ENCODE results near the gene CALN1.

DNA sequence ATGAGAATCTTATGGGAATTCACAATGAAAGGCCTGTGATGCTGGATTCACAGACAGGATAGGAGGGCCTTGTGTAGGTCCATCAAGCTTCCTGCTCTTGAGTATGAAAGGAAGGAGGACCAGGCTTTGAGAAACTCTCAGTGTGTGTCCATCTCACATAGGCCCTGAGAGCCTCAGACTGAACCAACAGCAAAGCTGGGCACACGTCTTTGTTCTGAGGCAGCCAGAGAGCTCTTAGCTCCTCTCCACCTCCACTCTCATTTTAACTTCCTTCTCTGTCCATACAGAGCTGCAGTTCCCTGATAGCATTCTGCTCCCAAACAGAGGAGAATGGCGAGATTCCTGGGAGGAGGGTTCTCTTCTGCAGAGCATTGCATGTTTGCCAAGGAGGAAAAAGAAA is 515.6 kb downstream of the CALN1 start:
- TF ChIP-seq BCL11B (tag by site-specific recombination; IDR thresholded peaks at IDR 0.05; ENCODE audit: low read depth) (no peak), ZNF114 (tag by site-specific recombination; IDR thresholded peaks at IDR 0.05) (no peak)
- TF ChIP-seq, protein P1, sequence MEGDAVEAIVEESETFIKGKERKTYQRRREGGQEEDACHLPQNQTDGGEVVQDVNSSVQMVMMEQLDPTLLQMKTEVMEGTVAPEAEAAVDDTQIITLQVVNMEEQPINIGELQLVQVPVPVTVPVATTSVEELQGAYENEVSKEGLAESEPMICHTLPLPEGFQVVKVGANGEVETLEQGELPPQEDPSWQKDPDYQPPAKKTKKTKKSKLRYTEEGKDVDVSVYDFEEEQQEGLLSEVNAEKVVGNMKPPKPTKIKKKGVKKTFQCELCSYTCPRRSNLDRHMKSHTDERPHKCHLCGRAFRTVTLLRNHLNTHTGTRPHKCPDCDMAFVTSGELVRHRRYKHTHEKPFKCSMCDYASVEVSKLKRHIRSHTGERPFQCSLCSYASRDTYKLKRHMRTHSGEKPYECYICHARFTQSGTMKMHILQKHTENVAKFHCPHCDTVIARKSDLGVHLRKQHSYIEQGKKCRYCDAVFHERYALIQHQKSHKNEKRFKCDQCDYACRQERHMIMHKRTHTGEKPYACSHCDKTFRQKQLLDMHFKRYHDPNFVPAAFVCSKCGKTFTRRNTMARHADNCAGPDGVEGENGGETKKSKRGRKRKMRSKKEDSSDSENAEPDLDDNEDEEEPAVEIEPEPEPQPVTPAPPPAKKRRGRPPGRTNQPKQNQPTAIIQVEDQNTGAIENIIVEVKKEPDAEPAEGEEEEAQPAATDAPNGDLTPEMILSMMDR (tag by site-specific recombination; IDR thresholded peaks at IDR 0.05), result no peak
- TF ChIP-seq, protein P2, sequence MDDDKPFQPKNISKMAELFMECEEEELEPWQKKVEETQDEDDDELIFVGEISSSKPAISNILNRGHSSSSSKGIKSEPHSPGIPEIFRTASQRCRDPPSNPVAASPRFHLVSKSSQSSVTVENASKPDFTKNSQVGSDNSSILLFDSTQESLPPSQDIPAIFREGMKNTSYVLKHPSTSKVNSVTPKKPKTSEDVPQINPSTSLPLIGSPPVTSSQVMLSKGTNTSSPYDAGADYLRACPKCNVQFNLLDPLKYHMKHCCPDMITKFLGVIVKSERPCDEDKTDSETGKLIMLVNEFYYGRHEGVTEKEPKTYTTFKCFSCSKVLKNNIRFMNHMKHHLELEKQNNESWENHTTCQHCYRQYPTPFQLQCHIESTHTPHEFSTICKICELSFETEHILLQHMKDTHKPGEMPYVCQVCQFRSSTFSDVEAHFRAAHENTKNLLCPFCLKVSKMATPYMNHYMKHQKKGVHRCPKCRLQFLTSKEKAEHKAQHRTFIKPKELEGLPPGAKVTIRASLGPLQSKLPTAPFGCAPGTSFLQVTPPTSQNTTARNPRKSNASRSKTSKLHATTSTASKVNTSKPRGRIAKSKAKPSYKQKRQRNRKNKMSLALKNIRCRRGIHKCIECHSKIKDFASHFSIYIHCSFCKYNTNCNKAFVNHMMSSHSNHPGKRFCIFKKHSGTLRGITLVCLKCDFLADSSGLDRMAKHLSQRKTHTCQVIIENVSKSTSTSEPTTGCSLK (tag by site-specific recombination; IDR thresholded peaks at IDR 0.05), result no peak
